Stimulated activated CD4-positive, alpha-beta T cell treated with anti-CD3 and anti-CD28 coated beads, Interleukin-4, amount 100 ng/mL, for 4 hours (primary cell): ENCODE measurements around the gene PGAP3.

Experiments
- DNase-seq, 2 experiments: peaks; one replicate each; pipeline ENCODE4 v3.0.0-alpha.2; 2020

The PGAP3 gene

DNA sequence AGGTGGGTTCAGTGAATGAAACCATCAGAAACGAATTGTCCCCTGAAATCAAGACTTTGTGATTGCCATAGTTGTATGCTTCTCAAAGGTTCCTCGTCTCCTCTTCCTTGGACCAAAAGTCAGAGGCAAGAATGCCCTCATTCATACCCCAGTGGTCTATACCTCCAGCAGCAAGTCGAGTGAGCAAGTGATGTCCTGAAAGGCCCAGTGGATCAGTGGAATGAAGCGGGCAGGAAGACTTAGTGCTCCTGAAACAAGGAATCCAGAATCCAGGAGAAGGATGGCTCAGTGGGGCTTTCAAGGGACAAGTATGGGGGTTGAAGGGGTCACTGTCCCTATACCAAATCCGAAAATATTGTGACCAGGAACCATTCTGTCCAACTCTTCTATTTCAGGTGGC, 6.7 kb upstream of the PGAP3 start:
- DNase-seq = no peak

DNA sequence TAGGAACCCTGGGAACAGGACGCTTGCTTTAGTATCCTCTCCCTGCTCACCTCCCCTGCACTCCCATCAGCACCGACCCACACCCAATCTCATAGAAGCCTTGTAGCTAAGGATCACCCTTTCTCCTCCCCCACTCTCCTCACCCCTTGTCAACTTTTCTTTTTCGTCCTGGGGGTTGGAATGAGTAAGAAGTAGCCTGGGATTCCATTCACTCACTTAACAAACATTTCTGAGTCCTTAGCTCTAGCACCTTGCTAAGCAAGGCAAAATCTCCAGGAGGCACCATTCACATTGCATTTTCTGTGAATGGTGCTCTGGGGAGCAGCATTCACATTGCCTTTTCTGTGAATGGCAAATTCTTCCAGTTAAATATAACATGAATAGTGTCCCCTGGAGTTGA, 1.1 kb upstream of the PGAP3 start:
- DNase-seq = no peak

DNA sequence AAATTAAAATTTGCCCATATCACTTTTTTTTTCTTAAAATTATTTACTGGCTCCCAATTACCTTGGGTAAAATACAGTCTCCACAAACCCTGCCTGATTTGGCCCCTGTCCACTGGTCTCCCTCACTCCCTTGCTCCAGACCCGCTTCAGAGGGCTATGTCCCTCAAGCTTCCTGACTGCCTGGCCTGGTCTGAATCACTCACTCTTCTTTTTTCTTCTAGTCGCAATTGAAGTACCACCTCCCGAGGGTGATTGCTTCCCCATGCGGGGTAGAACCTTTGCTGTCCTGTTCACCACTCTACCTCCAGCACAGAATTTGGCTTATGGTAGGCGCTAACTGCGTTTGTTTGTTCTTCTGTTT, 598 bp upstream of the PGAP3 start:
- DNase-seq = no peak

DNA sequence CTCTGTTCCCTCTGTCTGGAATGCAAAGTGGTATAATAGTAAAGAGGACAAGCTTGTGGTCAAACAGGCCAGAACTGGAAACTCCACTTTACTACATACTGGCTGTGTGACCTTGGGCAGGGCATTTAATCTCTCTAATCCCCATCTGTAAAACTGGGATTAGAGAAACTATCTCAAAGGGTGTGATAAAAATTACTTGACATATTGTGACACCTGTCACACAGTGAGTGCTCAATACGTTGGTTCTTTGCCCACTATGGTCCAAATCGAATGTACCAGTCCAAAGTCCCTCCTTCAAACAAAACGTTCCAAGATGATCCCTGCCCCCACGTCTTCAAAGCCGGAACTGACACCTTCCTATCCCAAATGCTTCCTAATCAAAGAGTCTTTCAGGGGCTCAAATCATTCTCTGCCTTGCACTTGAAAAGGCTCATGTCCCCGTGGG, 734 bp downstream of the PGAP3 start:
- no peak for DNase-seq

GRCh38 chr17:39684369-39685192, 3.3 kb downstream of the PGAP3 start:
- DNase-seq = no peak

DNA sequence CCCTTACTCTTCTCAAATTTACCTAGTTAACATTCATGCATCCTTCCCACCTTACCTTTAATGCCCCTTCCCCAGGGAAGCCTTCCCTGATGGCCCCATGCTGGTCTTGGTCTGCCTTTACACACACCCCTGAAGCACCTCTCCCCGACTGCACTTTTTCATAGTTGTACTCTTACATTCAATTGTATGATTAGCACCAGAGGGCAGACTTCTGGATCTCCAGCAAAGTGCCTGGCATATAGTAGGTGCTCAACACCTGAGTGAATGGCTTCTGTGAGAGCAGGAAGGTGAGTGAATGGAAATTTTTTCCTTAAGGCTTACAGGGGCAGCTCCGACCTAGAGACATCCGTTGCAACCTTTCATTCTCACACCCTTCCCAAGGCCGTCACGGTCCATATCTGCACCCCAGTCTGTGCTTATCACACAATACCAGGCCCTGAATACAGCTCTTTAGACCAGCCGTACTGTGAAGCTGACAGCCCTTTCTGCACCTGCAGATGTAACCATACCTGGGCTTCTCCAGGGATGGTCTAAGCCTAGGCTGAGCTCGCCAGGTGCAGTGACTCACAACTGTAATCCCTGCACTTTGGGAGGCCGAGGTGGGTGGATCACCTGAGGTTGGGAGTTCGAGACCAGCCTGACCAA, 4.4 kb downstream of the PGAP3 start:
- DNase-seq = no peak

GRCh38 chr17:39679521-39680192, 8.2 kb downstream of the PGAP3 start:
- DNase-seq = peak in 1 of 2 experiments; percentile 28

GRCh38 chr17:39678340-39679116, 9.3 kb downstream of the PGAP3 start:
- no peak for DNase-seq

DNA sequence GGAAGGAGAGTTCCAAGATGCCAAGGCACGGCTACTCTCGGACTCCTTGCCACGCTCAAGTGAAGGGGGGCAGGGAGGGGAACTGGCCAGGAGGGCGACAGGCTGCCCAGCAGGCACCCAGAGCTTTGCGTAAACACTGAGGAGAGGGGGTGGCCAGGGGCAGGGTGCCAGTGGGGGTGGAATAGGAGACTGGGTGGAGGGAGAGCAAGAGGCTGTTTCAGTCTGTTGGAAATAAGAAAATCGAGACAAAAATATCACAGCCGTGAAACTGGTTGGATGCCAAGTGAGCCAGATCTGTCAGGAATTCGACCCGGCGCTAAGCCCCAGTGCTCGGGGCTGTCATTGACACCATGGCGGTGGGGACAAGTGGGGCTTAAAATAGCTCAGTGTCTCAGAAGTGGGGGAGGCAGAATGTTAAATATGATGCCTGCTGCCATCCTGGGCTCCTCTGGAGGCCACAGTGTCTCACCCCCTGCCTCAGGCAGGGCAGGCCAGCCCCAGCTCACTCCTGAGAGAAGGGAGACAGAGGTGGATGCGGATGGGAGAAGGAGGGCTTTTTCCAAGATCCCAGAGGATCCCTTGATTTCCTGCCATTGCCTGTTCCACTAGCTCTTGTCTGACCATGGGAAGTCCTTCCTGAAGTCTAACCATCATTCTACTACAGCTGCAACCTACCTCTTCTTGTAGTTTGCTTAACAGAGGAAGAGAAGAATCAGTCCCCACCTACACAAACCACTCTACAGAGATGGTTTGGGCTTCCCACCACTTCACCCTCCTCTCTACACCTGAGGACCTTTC, 10.1 kb downstream of the PGAP3 start:
- no peak for DNase-seq

DNA sequence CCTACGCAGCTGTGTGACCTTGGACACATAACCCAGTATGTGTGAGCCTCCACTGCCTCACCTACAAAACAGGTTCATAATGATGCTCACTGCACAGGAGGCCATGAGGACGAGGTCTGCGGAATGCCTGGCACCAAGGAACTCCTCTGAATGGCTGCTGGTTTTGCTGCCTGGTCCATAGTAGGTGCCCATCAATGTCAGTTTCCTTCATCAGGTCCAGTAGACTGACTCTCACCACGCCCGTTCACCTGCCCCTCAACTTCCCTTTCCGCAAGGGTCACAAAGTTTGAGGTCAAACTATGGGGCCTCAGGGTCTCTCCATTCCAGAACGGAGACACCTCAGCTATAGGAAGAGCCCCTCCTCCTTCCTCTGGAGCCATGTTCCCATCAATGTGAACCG, 10.8 kb downstream of the PGAP3 start:
- DNase-seq = no peak

DNA sequence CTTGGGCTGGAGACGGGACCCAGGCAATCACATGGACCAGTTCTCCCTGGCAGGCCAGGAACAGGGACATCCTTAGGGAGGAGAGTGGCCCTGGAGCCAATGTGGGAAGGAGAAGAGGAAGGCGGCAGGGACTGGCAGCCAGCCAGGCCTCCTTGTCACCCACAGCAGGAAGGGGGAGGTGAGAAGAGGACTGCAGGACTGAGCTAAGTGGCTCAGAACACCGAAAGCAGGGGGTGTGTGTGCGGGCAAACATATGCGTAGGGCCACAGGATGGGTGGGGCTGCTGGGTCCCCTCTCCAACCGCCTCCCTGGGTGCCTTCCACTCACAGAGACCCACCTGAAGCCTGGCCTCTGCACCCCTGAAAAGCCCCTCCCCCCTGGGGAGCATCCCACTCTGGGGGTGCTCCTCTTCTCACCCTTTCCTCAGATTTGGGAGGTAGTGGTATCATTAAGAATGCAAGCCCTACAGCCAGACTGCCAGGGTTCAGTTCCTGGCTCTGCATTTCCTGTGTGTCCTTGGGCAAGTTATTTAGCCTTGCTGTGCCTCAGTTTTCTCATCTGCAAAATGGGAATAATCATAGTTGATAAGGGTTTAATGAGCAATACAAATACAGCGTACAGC, 11.5 kb downstream of the PGAP3 start:
- DNase-seq = peak in 1 of 2 experiments; percentile 27

- no peak for DNase-seq
Measured at GRCh38 chr17:39675390-39676082, 12.3 kb downstream of the PGAP3 start.

GRCh38 chr17:39674702-39675389, 13.0 kb downstream of the PGAP3 start:
- no peak for DNase-seq

DNA sequence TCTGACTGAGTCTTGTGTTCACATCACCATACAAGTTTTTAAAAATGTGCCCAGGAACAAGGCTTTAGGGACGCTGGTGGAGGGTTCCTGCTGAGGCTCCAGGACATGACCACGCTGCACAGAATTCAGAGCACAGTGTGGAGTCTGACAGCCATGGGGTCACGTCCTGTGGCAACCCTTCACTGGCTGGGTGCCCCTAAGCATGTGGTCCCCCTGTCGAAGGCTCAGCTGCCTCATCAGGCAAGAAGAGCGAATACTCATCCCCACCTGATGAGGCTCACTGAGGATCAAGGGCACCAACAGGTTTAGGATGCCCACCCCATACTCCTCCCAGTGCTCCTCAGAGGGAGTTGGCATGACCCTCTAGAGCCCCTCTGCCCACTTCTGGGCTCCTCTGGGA, 13.7 kb downstream of the PGAP3 start:
- DNase-seq = no peak

- DNase-seq = no peak
Measured at GRCh38 chr17:39673335-39674081, 14.3 kb downstream of the PGAP3 start.

DNA sequence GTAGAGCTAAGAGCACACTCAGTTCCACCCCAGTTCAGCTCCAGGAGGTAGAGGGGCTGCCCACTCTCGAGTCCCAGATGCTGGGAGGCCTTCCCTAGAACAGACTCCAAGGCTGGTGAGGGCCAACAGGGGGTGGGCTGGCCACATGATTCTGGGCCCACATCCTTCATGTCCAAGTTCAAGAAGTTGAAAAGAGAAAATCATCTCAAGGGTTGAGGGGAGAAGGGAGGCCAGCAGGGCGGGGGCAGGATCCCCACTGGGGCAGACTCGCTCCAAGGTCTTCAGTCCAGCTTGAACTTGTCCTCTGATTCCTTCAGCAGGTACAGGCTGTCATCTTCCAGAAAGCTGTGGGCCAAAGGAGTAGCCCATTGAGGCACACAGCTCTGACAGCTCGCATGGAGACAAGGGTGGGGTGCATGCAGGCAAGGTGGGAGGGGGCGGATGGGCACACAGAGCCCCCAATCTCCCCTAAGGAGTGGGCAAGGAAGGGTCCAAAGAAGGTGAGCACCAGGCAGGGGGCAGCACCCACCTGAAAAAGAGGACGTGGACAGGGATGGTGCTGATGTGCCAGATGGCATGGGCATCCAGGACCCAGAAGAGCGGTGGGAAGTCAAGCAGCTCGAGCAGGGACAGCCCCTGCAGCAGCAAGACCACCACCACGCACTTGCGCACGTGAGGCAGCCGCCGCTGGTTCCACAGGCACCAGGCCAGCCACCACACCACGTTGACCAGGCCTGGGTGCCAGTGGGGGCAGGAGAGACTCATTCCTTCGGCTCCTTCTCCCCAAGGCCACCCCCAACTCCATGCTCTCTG, 15.1 kb downstream of the PGAP3 start:
- DNase-seq = no peak

DNA sequence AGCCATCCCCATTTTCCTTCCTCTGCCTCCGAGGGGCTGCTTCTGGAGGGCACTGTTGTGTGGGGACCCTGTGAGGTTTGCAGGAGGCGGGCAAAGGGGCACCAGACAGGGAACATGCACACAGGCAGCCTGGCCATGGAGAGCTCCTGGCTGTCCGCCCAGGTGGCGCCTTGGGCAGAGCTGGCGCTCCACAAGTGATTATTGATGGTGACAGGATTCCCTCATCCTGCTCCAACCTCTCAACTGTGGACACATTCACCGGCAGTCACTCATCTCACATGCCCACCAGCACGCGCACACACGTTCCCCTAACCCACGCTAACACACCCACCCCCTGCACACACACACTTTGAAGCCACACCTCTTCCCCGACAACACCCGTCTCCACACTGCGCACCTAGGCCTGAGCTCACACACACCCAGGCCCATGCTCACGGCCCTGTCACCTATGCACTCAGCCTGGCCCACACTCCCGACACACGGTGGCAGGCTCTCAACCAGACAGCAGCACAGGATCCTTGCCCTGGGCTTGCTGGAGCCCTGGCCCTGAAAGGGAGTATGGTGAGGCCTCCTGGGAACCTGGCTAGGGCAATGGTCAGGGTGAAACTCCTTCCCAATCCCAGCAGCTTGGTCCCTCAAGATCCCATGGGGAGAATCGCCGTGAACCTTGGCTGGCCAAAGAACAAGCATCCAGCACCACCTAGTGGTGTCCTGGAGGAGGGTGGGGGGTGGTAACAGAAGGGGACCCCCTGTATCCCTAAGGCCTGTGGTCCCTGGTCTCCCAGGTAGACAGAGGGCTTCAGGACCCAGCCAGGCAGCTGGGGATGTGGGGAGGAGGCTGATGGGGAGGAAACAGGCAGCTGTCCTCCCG, 16.0 kb downstream of the PGAP3 start:
- no peak for DNase-seq

DNA sequence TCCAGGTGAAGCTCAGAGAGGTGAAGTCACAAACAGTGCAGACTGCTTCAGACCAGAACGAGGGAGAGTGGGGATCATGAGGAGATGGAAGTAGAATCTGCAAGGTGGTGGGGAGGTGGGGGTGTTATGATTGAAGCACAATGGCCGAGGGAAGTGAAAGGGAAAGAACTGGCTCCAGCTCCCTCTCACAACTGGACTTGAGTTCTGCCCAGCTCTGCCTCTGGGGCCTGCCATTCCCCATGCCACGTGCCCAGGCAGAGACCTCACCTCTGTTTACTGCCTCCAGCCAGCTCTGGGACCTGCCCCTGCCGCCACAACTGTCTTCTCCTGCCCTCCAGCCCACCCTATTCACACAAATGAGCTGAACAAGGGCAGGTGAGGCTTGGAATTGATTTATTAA, 17.1 kb downstream of the PGAP3 start:
- DNase-seq = no peak
